HG03521 (cell line): ENCODE measurements around the gene MOB3B.

Experiments
- ATAC-seq: cut with Tn5 transposase; IDR thresholded peaks from one replicate; pipeline ENCODE4 v1.9.1; 2021; ENCODE audit warnings: mild to moderate bottlenecking, moderate library complexity; ENCODE audit not compliant: unreplicated experiment

The MOB3B gene

GRCh38 chr9:27542508-27542907 lies 12.9 kb upstream of the MOB3B start:
- no peak for ATAC-seq

- ATAC-seq, result no peak
Measured at GRCh38 chr9:27541740-27542139, 12.1 kb upstream of the MOB3B start.

- ATAC-seq, result no peak
Measured at GRCh38 chr9:27540502-27540901, 10.9 kb upstream of the MOB3B start.

- no peak for ATAC-seq
Measured at GRCh38 chr9:27539479-27540441, 10.1 kb upstream of the MOB3B start.

DNA sequence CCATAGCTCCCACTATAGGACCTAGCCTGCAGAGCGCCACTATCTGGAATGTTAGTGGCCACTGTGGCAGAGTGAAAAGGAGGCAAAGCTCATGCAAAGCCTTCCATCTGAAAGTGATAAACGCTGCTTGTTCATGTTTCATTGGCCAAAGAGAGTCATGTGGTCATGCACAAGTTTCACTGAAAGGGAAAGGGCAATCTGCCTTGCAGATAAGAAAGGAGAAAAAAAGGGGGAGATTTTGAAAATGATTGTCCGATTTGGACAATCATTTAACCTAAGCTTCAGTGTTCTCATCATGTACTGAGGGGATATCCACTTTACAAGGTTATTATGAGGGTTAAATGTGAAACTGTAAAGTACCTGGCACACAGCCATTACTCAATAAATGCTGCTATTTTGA lies 9.0 kb upstream of the MOB3B start:
- ATAC-seq, result peak; percentile 38

DNA sequence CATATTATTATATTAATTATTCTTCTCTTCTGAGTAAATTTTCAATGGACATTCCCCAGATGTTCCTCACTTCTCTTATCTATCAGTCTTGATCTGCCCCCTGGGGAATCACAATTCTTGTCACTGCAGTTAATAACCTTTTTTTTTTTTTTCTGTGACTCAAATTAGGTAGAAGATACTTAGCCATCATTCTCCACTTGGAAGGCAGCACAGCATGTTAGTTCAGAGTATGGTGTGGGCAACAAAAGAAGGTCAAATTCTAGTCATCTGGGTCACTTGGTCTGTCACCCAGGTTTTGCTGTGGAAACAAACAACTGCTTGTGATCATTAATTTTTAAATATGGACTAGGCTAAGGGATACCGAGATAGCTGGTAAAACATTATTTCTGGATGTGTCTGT lies 8.1 kb upstream of the MOB3B start:
- ATAC-seq, result no peak

DNA sequence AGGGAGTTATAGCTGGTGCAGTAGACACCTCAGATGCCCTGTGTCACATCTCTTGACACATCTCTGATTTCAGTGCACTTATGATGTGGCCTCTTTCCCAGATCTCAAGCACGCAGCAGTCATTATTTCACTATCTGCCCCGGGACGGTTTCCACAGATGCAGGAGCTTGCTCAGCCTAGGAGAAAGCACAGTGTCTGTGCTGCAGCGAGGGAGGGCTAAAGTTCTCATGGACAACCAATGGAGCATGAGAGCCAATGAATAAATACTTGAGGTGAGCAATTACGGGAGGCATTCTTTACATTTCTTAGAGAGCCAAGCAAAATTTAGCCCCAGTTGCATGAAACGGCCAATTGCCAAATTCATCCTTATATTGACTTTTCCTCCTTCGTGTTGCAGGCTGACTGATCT lies 7.4 kb upstream of the MOB3B start:
- ATAC-seq, result no peak

DNA sequence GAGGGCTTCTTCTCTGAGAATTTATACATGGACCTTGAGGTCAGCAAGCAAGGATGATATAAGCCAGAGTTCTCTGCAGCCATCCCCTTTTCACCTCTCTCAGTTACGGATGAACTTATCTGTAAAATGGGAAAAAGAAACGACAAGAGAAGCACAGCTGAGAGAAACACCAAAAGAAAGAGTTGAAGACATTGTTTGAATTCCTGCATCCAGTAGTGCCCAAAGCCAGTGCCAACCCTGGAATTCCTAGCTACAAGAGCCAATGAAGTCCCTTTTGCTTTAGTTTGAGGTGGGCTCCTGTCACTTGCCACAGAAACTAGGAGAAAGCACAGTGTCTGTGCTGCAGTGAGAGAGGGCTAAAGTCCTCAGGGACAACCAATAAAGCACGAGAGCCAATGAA lies 6.6 kb upstream of the MOB3B start:
- ATAC-seq, result no peak

GRCh38 chr9:27535701-27536118 lies 6.1 kb upstream of the MOB3B start:
- peak; percentile 54 for ATAC-seq

- no peak for ATAC-seq
Measured at GRCh38 chr9:27534658-27535209, 5.1 kb upstream of the MOB3B start.

DNA sequence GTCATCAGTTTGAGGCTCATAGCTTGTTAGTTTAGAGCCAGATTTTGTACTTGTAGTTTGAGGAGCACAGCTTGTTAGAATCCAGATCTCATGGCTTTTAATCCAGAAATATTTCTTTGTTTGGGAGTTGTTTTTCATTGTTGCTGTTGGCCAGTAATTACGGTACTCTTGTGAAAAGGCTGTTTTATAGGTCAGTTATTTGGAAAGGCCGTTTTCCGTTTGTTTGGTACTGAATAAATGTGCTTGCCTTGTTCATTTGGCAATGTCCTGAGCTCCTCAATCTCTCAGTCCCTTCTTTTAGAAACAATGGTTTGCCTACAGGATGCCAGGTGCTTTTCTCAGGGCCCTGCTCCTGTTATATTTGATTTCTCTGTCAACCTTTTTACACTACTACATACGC lies 4.5 kb upstream of the MOB3B start:
- no peak for ATAC-seq

DNA sequence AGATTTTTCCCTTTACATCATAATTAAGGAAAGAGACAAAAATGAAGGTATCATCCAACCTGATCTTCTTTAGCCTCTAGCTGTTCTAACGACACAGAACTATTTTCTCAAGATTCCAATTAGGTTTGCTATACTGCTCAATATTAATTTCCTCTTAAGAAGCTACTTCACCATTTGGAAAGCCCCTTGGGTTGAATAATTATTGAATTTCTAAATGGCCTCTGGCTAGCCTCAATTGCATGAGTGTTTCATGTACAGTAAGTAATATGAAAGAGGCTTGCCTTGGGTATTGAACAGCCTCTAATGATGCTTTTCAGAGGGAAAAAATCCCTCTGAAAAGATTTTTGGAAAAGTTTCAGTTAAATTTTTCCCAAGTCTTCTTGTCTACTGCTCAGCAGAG lies 3.7 kb upstream of the MOB3B start:
- no peak for ATAC-seq

GRCh38 chr9:27532046-27532445 lies 2.4 kb upstream of the MOB3B start:
- no peak for ATAC-seq

GRCh38 chr9:27530915-27531755 lies 1.5 kb upstream of the MOB3B start:
- no peak for ATAC-seq

GRCh38 chr9:27528886-27529315 lies 713 bp downstream of the MOB3B start:
- ATAC-seq, result no peak

GRCh38 chr9:27528076-27528885 lies 1.3 kb downstream of the MOB3B start:
- ATAC-seq, result no peak

DNA sequence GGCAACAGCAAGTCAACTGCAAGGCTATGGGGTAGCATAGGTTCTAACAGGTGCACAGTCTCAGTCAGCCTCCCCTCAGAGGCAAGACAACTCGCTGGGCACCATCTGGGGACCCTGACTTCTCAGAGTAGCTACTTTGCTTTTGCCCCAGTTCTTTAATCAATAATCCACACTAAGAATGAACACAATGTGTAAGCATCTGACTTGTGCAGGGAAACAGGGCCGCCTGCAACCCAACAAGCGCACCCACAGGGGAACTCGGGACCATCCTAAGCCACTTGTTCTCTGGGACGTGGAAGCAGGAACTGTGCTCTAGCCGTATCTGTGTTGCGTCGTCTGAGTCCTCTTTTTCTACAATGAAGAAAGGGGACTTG lies 1.9 kb downstream of the MOB3B start:
- ATAC-seq, result no peak

- ATAC-seq, result no peak
Measured at GRCh38 chr9:27524236-27524635, 5.4 kb downstream of the MOB3B start, which contains the start of gene IFNK. IFNK (plus strand) TSS chr9:27524290; CDS start chr9:27524337, 47 bp downstream.

- ATAC-seq, result no peak
Measured at GRCh38 chr9:27523141-27523540, 6.5 kb downstream of the MOB3B start.

DNA sequence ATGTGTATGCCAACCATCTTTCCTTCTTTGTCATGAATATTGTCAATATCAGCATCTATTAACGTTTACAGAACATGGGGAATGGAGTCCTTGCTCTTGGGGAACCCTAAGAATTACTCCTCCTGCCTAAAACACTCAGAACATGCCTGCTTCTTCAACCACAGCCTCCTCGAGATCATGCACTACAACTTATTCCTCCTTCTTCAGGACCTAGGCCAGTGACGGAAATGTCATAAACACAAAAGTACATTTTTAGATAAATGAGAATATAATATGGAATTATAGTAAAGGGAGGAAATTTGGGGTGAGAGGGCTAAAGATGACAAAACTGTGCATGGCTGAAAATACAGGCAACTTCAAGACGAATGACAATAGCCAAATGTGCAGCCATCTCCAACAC lies 8.6 kb downstream of the MOB3B start:
- ATAC-seq, result no peak
